Peyer's patch (tissue), 4 donors: ENCODE results near the gene RAP1B. TPM values are rescaled to one million over a fixed set of nuclear protein-coding genes. Genes with fewer than 3 reads are reported as not detected.

Experiments
- DNase-seq, 3 donors: peaks; one replicate each; pipeline ENCODE4 v3.0.0-alpha.2; 2017 to 2019
- H3K27ac ChIP-seq, 4 donors: fragments of 200-600 bp; sonication (generic); one replicate each; pipeline ENCODE4 v1.5.1; 2016 to 2019
- H3K27me3 ChIP-seq, 2 donors: fragments of 200-600 bp; sonication (generic); one replicate each; pipeline ENCODE4 v1.5.1; 2019
- H3K36me3 ChIP-seq, 3 donors: fragments of 200-600 bp; sonication (generic); one replicate each; pipeline ENCODE4 v1.5.1; 2016 to 2019
- H3K4me1 ChIP-seq, 4 donors: fragments of 200-600 bp; sonication (generic); one replicate each; pipeline ENCODE4 v1.5.1; 2016 to 2019
- H3K4me3 ChIP-seq, 4 donors: fragments of 200-600 bp; sonication (generic); 1 replicate in 3 of 4; 2 replicates in 1 of 4; pipeline ENCODE4 v1.5.1; 2016 to 2019; ENCODE audit warnings: mild to moderate bottlenecking in 1 of 4
- H3K9me3 ChIP-seq, 4 donors: fragments of 200-600 bp; sonication (generic); one replicate each; pipeline ENCODE4 v1.5.1; 2016 to 2019; ENCODE audit warnings: mild to moderate bottlenecking in 1 of 4
- CTCF ChIP-seq, 6 experiments: fragments of 450-650 bp in 4 of 6; fragments of 200-600 bp in 2 of 6; sonication (generic) in 1 of 6; IDR thresholded peaks; one replicate each; pipeline ENCODE4 v1.5.1; 2017 to 2019; ENCODE audit warnings: antibody characterized with exemption in 6 of 6, mild to moderate bottlenecking in 3 of 6, moderate library complexity in 1 of 6
- POLR2A ChIP-seq, 2 donors: fragments of 450-650 bp; IDR thresholded peaks; one replicate each; pipeline ENCODE4 v1.5.1; 2017; ENCODE audit warnings: antibody characterized with exemption in 2 of 2, mild to moderate bottlenecking in 2 of 2, moderate library complexity in 2 of 2
- total RNA-seq, 4 donors: library from RNA; depleted of rRNA; stranded (reverse); fragments of >200 nt; gene quantifications; one replicate each; pipeline ENCODE4 v1.1.0, GENCODE V29; 2016

RAP1B gene
- total RNA-seq, 4 donors from 2014 or later = 123 to 210 (median 140) TPM

- Histone ChIP-seq H3K36me3 (no peaks in the 10 kb centered on the region), H3K9me3 (no peaks in the 10 kb centered on the region), H3K4me3 (no peak overlapping the region), H3K4me1 (no peaks in the 10 kb centered on the region), H3K27ac (no peak overlapping the region), H3K27me3 (no peaks in the 10 kb centered on the region)
- TF ChIP-seq POLR2A (IDR thresholded peaks at IDR 0.05) = no peak
- no peak for TF ChIP-seq CTCF (IDR thresholded peaks at IDR 0.05)
- no peak for DNase-seq
Observed at GRCh38 chr12:68667291-68667690, 56.6 kb downstream of the RAP1B start.

GRCh38 chr12:68667896-68668295 lies 57.2 kb downstream of the RAP1B start:
- Histone ChIP-seq H3K4me3 (no peak overlapping the region), H3K9me3 (no peaks in the 10 kb centered on the region)
- no peak for DNase-seq

DNA sequence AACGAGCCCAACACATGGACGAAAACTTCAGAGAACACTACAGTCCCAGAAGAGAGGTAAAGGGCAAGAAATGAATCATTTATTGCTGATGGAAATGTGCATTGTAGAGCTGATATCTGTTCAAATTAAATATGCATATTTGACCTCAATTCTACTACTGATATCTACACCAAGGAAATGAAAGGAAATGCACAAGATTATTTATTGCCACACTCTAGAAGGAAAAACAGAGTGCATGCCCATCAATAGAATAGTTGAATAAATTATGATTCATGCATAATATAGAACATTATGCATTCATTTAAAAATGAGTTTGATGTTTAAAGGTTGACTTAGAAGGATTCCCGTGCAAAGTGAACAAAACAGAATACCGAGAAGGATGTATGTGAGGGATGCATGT lies 60.5 kb downstream of the RAP1B start:
- H3K4me3 ChIP-seq = no peak overlapping the region
- H3K27ac ChIP-seq = no peak overlapping the region
- H3K27me3 ChIP-seq = no peaks in the 10 kb centered on the region
- no peaks in the 10 kb centered on the region for H3K36me3 ChIP-seq
- no peaks in the 10 kb centered on the region for H3K4me1 ChIP-seq
- TF ChIP-seq CTCF (IDR thresholded peaks at IDR 0.05) (no peak), POLR2A (IDR thresholded peaks at IDR 0.05) (no peak)
- no peak for DNase-seq
- no peaks in the 10 kb centered on the region for H3K9me3 ChIP-seq

More at GRCh38 chr12:68667896-68668295, 57.2 kb downstream of the RAP1B start:
- no peak overlapping the region for H3K27ac ChIP-seq
- TF ChIP-seq POLR2A (IDR thresholded peaks at IDR 0.05) = no peak
- no peak for TF ChIP-seq CTCF (IDR thresholded peaks at IDR 0.05)
- no peaks in the 10 kb centered on the region for H3K36me3 ChIP-seq
- no peaks in the 10 kb centered on the region for H3K27me3 ChIP-seq
- no peaks in the 10 kb centered on the region for H3K4me1 ChIP-seq

DNA sequence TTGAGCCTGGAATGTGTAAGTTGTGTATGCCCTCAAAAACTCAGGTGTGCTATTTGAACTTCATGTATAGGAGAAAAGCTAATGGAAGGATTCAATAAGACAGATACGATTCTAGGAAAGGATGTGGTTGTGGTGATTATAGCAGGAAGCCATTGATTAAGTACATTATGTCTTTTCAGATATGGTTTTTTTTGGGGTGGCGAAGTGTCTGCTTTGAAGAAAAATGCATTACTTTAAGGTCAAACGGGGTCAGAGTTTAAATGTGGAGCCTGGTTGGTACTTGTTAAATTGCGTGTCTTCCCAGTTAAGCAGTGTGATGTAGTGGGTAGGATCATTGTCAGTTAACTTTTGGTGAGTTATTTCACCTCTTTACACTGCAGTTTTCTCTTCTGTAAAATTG lies 63.1 kb downstream of the RAP1B start:
- no peak for TF ChIP-seq CTCF (IDR thresholded peaks at IDR 0.05)
- no peak for TF ChIP-seq POLR2A (IDR thresholded peaks at IDR 0.05)
- Histone ChIP-seq H3K4me3 (no peak overlapping the region), H3K27ac (no peak overlapping the region), H3K4me1 (no peaks in the 10 kb centered on the region), H3K9me3 (no peaks in the 10 kb centered on the region), H3K36me3 (no peaks in the 10 kb centered on the region), H3K27me3 (no peaks in the 10 kb centered on the region)
- DNase-seq = no peak

GRCh38 chr12:68674376-68674775 lies 63.7 kb downstream of the RAP1B start:
- H3K4me1 ChIP-seq = no peaks in the 10 kb centered on the region
- no peak for DNase-seq
- H3K4me3 ChIP-seq = no peak overlapping the region
- TF ChIP-seq POLR2A (IDR thresholded peaks at IDR 0.05) (no peak), CTCF (IDR thresholded peaks at IDR 0.05) (no peak)
- H3K27ac ChIP-seq = no peak overlapping the region
- H3K9me3 ChIP-seq = no peaks in the 10 kb centered on the region
- no peaks in the 10 kb centered on the region for H3K27me3 ChIP-seq
- H3K36me3 ChIP-seq = no peaks in the 10 kb centered on the region
